ENCODE measurements around the gene STK38. TPM values are rescaled to one million over a fixed set of nuclear protein-coding genes. Genes with fewer than 3 reads are reported as not detected.

The STK38 gene
- total and polyA plus RNA-seq, 9 of the 15 experiments (the other 6 are each of a cell fraction or from before 2014, with no cell fraction given) = 5.7 to 28.7 (median 19.5) TPM

DNA sequence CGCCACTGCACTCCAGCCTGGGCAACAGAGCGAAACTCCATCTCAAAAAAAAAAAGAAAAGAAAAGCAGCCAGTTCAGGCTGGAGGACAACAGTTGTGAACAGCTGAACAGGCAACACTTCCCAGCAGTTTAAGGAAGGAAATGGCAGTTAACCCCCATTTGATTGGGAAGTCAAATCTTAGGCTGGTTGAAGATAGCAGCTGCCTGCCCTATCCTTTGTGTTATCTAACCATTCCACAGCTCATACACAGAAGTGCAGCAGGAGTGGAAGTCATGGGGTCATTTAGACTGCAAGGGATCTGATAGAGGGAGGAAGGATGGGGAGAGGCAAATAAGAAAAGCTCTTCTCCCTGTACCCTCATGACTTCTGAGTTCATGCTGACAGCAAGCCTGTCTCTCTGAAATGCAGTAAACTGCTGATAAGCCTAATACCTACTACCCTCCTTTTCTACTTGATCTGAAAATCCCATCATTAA lies 69.2 kb downstream of the STK38 start (continued):
- TF ChIP-seq, protein P1, sequence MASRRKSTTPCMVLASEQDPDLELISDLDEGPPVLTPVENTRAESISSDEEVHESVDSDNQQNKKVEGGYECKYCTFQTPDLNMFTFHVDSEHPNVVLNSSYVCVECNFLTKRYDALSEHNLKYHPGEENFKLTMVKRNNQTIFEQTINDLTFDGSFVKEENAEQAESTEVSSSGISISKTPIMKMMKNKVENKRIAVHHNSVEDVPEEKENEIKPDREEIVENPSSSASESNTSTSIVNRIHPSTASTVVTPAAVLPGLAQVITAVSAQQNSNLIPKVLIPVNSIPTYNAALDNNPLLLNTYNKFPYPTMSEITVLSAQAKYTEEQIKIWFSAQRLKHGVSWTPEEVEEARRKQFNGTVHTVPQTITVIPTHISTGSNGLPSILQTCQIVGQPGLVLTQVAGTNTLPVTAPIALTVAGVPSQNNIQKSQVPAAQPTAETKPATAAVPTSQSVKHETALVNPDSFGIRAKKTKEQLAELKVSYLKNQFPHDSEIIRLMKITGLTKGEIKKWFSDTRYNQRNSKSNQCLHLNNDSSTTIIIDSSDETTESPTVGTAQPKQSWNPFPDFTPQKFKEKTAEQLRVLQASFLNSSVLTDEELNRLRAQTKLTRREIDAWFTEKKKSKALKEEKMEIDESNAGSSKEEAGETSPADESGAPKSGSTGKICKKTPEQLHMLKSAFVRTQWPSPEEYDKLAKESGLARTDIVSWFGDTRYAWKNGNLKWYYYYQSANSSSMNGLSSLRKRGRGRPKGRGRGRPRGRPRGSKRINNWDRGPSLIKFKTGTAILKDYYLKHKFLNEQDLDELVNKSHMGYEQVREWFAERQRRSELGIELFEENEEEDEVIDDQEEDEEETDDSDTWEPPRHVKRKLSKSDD (conservative IDR thresholded peaks at IDR 0.05; ENCODE audit: low read length) = no peak
- TF ChIP-seq ZNF134 (CRISPR knock-in tag; conservative IDR thresholded peaks at IDR 0.05) (no peak), KAT8 (IDR thresholded peaks at IDR 0.05; ENCODE audit: low read depth) (no peak), SMAD3 (CRISPR knock-in tag; conservative IDR thresholded peaks at IDR 0.05) (no peak), ZNF197 (CRISPR knock-in tag; IDR thresholded peaks at IDR 0.05; ENCODE audit: low read depth) (no peak; the same call in 1 of the 2 replicates), CBX5 (IDR thresholded peaks at IDR 0.05; ENCODE audit: borderline replicate concordance, low read depth) (no peak), EWSR1 (IDR thresholded peaks at IDR 0.05; ENCODE audit: borderline replicate concordance, low read depth, partially characterized antibody) (no peak), SMAD1 (IDR thresholded peaks at IDR 0.05; ENCODE audit: low read depth, low read length, partially characterized antibody) (no peak), DMBX1 (CRISPR knock-in tag; IDR thresholded peaks at IDR 0.05; ENCODE audit: borderline replicate concordance) (no peak), C11orf30 (IDR thresholded peaks at IDR 0.05; ENCODE audit: low read depth) (peak; percentile 79), GTF2A2 (tag; IDR thresholded peaks at IDR 0.05) (no peak), ZNF354B (CRISPR knock-in tag; IDR thresholded peaks at IDR 0.05) (no peak), E2F6 (IDR thresholded peaks at IDR 0.05; ENCODE audit: borderline replicate concordance in 1 of 2, extremely low read depth in 1 of 2, insufficient read depth in 1 of 2, insufficient read length in 1 of 2, low read depth in 1 of 2, low read length in 1 of 2, poor library complexity in 1 of 2, severe bottlenecking in 1 of 2) (no peak), MBD1 (CRISPR knock-in tag; IDR thresholded peaks at IDR 0.05) (no peak), DPF2 (IDR thresholded peaks at IDR 0.05) (peak; percentile 94), ZNF140 (CRISPR knock-in tag; IDR thresholded peaks at IDR 0.05) (no peak), NFRKB (IDR thresholded peaks at IDR 0.05; ENCODE audit: low read depth) (no peak)

Data from K562 (cell line).